HepG2 (cell line): ENCODE data around the gene CNNM2. TPM values are rescaled to one million over a fixed set of nuclear protein-coding genes. Genes with fewer than 3 reads are reported as not detected.

Source experiments
- E2F2 ChIP-seq: sonication (generic); formaldehyde crosslinking; IDR thresholded peaks from 2 replicates; pipeline ENCODE4 v1.4.0; 2020; ENCODE audit warnings: missing genetic modification reagents, borderline replicate concordance
- HMGA1 ChIP-seq: sonication (generic); formaldehyde crosslinking; conservative IDR thresholded peaks from 2 replicates; pipeline ENCODE4 v1.4.0; 2020; ENCODE audit warnings: missing genetic modification reagents
- KAT2B ChIP-seq: fragments of 150-350 bp; IDR thresholded peaks from 2 replicates; pipeline ENCODE4 v1.6.1; 2014; ENCODE audit warnings: low read depth, low read length, borderline replicate concordance
- MED8 ChIP-seq: sonication (generic); formaldehyde crosslinking; IDR thresholded peaks from 2 replicates; pipeline ENCODE4 v1.8.1; 2023; ENCODE audit warnings: mild to moderate bottlenecking, missing genetic modification reagents; ENCODE audit not compliant: insufficient replicate concordance
- MXD4 ChIP-seq: IDR thresholded peaks from 2 replicates; pipeline ENCODE4 v1.6.1; 2016; ENCODE audit warnings: mild to moderate bottlenecking, missing biosample characterization, missing genetic modification reagents
- POLR2A ChIP-seq, 2 experiments: IDR thresholded peaks; 2 replicates each; pipeline ENCODE4 v1.6.1; 2011; ENCODE audit warnings: low read depth in 2 of 2, low read length in 2 of 2, mild to moderate bottlenecking in 1 of 2, moderate library complexity in 1 of 2; ENCODE audit not compliant: insufficient read depth in 1 of 2
- PTBP1 ChIP-seq: fragments of 200-400 bp; formaldehyde crosslinking; IDR thresholded peaks from 2 replicates; pipeline ENCODE4 v1.6.1; 2018; ENCODE audit warnings: low read length, low read depth; ENCODE audit not compliant: poor library complexity, severe bottlenecking
- RFXAP ChIP-seq: sonication (generic); formaldehyde crosslinking; IDR thresholded peaks from 2 replicates; pipeline ENCODE4 v1.4.0; 2020; ENCODE audit warnings: missing genetic modification reagents, borderline replicate concordance
- SRSF1 ChIP-seq: fragments of 200-400 bp; formaldehyde crosslinking; optimal IDR thresholded peaks from 2 replicates; pipeline ENCODE3; 2017; ENCODE audit warnings: mild to moderate bottlenecking, low read depth, low read length, moderate library complexity
- ZBTB40 ChIP-seq, 2 experiments: fragments of 450-650 bp in 1 of 2; sonication (generic) in 1 of 2; formaldehyde crosslinking in 1 of 2; IDR thresholded peaks; 2 replicates each; pipeline versions ENCODE4 v1.6.1 to v1.8.0; 2016 to 2022; ENCODE audit warnings: antibody characterized with exemption in 1 of 2, mild to moderate bottlenecking in 1 of 2, missing genetic modification reagents in 1 of 2
- ZNF629 ChIP-seq: sonication (generic); formaldehyde crosslinking; conservative IDR thresholded peaks from 2 replicates; pipeline ENCODE4 v1.5.0; 2020; ENCODE audit warnings: missing genetic modification reagents
- polyA plus RNA-seq, 8 experiments: library from polyadenylated mRNA; depleted of rRNA in 3 of 8; stranded (reverse) in 7 of 8; unstranded in 1 of 8; fragments of >200 nt; fragmentation: Illumina TruSeq in 4 of 8; extraction: Trizol in 4 of 8; gene quantifications; 2 replicates each; pipeline versions ENCODE4 v1.2.1 to v1.2.3, GENCODE V29; 2011 to 2016; ENCODE audit warnings: low read depth in 4 of 8, missing spikeins in 1 of 8, mixed read lengths in 1 of 8; ENCODE audit not compliant: insufficient read depth in 1 of 8
- total RNA-seq, 5 experiments: library from RNA; depleted of rRNA; stranded (reverse); fragments of >200 nt; fragmentation: Illumina TruSeq; extraction: Trizol; gene quantifications; 2 replicates each; pipeline ENCODE4 v1.2.3, GENCODE V29; 2016; ENCODE audit warnings: low read depth in 1 of 5

CNNM2 gene
- total and polyA plus RNA-seq, 2 of the 13 experiments (the other 11 are each of a cell fraction or from before 2014, with no cell fraction given), result 7.1 to 9.0 TPM

- TF ChIP-seq E2F2 (CRISPR knock-in tag), result peak; percentile 50
- TF ChIP-seq RFXAP, result peak; percentile 61; the same call in 1 of the 2 replicates
- peak; percentile 85 for TF ChIP-seq MED8
- TF ChIP-seq ZBTB40 (IDR thresholded peaks at IDR 0.05), result no peak
- no peak for TF ChIP-seq ZBTB40 (CRISPR knock-in tag; IDR thresholded peaks at IDR 0.05)
- TF ChIP-seq PTBP1, result no peak
- TF ChIP-seq KAT2B, result no peak
- TF ChIP-seq SRSF1, result peak; percentile 57
- TF ChIP-seq HMGA1 (CRISPR knock-in tag), result no peak
- peak; percentile 18; the same call in 1 of the 2 replicates for TF ChIP-seq MXD4
- peak; percentile 62 to 70; a peak in 3 of 4 replicates for TF ChIP-seq POLR2A (IDR thresholded peaks at IDR 0.05; ENCODE audit: insufficient read depth in 1 of 2, low read depth in 2 of 2, low read length in 2 of 2)
- TF ChIP-seq ZNF629, result no peak
Observed at GRCh38 chr10:102917962-102918816, at the start of gene CNNM2 (continued).
